ENCODE data around the gene ZSCAN2.
A peak's percentile ranks its signal among the peaks of the same experiment; 100 is the strongest.

ZSCAN2 gene

GRCh38 chr15:84653910-84654688 lies 53.3 kb downstream of the ZSCAN2 start, which contains the start of gene WDR73:
TSS of gene WDR73 (minus strand) at chr15:84654283. CDS start at chr15:84654274, 9 bp downstream.
- no peak for TF ChIP-seq CTCF (conservative IDR thresholded peaks at IDR 0.05; ENCODE audit: control insufficient read depth, insufficient read depth, low read depth, low read length)
- H3K4me3 ChIP-seq (ENCODE audit: control insufficient read depth, low read depth, low read length) = peak within 1 kb of the TSS; percentile 95
- DNase-seq (ENCODE audit: low read depth) = peak; percentile 90

GRCh38 chr15:84654689-84655453 lies 54.1 kb downstream of the ZSCAN2 start:
- peak overlapping the region; percentile 95 for H3K4me3 ChIP-seq (ENCODE audit: control insufficient read depth, low read depth, low read length)
- DNase-seq (ENCODE audit: low read depth) = peak; percentile 81
- TF ChIP-seq CTCF (conservative IDR thresholded peaks at IDR 0.05; ENCODE audit: control insufficient read depth, insufficient read depth, low read depth, low read length) = peak; percentile 69

GRCh38 chr15:84656972-84657371 lies 56.2 kb downstream of the ZSCAN2 start:
- no peak for DNase-seq (ENCODE audit: low read depth)
- no peak for TF ChIP-seq CTCF (conservative IDR thresholded peaks at IDR 0.05; ENCODE audit: control insufficient read depth, insufficient read depth, low read depth, low read length)
- H3K4me3 ChIP-seq (ENCODE audit: control insufficient read depth, low read depth, low read length) = no peak overlapping the region

GRCh38 chr15:84657748-84658079 lies 56.9 kb downstream of the ZSCAN2 start:
- no peak for DNase-seq (ENCODE audit: low read depth)
- no peak for TF ChIP-seq CTCF (conservative IDR thresholded peaks at IDR 0.05; ENCODE audit: control insufficient read depth, insufficient read depth, low read depth, low read length)

GRCh38 chr15:84658080-84658787 lies 57.4 kb downstream of the ZSCAN2 start, which contains the start of gene NMB:
TSS of gene NMB (minus strand) at chr15:84658199. CDS start at chr15:84658152, 47 bp downstream.
- peak within 1 kb of the TSS; percentile 45 for H3K4me3 ChIP-seq (ENCODE audit: control insufficient read depth, low read depth, low read length)
- DNase-seq (ENCODE audit: low read depth) = peak; percentile 56
- peak; percentile 49 for TF ChIP-seq CTCF (conservative IDR thresholded peaks at IDR 0.05; ENCODE audit: control insufficient read depth, insufficient read depth, low read depth, low read length)

More at GRCh38 chr15:84657748-84658079, 56.9 kb downstream of the ZSCAN2 start:
- H3K4me3 ChIP-seq (ENCODE audit: control insufficient read depth, low read depth, low read length) = peak overlapping the region; percentile 45

GRCh38 chr15:84658788-84659411 lies 58.1 kb downstream of the ZSCAN2 start:
- no peak for DNase-seq (ENCODE audit: low read depth)
- peak overlapping the region; percentile 45 for H3K4me3 ChIP-seq (ENCODE audit: control insufficient read depth, low read depth, low read length)
- no peak for TF ChIP-seq CTCF (conservative IDR thresholded peaks at IDR 0.05; ENCODE audit: control insufficient read depth, insufficient read depth, low read depth, low read length)
